Measurements from ENCODE around the gene MYOM1.
A peak's percentile ranks its signal among the peaks of the same experiment; 100 is the strongest.

Gene MYOM1

DNA sequence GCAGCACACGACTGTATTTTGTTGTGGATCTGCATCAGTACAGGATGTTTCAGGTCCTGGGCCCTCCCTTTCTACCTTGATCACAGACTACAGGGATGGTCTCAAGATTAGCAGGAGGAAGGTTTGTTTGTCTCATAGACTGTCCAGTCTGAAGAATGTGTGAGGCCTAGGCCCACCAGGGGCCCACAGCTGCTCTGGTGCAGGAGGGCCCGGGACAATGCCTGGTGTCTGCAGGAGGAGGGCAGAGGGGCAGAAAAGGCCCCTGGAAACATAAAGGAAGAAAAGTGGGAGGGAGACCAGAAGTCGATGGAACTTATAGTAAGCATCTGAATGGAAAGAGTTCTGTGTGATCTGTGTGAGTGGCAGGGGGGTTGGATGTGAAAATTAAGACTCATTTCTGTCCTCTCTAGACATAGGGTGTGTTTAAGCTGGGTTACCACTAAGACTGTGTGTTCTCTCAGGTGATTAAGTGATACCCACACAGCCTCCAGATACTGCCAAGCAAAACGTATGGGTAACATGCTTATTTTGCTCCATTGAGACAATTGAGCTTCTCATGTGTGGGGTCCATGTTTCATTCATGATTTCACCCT, 173.5 kb downstream of the MYOM1 start:
- Histone ChIP-seq H3K36me3 (ENCODE audit: insufficient read depth, low read length) (no peaks in the 10 kb centered on the region), H3K4me3 (ENCODE audit: low read depth in 1 of 2, low read length in 2 of 2) (no peak overlapping the region), H3K4me1 (ENCODE audit: insufficient read depth, low read length) (no peaks in the 10 kb centered on the region), H3K9me3 (ENCODE audit: low read length) (no peaks in the 10 kb centered on the region), H3K9ac (ENCODE audit: low read length) (no peak overlapping the region), H3K27ac (ENCODE audit: low read depth, low read length) (no peak overlapping the region), H3K27me3 (ENCODE audit: control insufficient read depth in 1 of 2, insufficient read depth in 2 of 2, low read length in 2 of 2) (no peaks in the 10 kb centered on the region)

DNA sequence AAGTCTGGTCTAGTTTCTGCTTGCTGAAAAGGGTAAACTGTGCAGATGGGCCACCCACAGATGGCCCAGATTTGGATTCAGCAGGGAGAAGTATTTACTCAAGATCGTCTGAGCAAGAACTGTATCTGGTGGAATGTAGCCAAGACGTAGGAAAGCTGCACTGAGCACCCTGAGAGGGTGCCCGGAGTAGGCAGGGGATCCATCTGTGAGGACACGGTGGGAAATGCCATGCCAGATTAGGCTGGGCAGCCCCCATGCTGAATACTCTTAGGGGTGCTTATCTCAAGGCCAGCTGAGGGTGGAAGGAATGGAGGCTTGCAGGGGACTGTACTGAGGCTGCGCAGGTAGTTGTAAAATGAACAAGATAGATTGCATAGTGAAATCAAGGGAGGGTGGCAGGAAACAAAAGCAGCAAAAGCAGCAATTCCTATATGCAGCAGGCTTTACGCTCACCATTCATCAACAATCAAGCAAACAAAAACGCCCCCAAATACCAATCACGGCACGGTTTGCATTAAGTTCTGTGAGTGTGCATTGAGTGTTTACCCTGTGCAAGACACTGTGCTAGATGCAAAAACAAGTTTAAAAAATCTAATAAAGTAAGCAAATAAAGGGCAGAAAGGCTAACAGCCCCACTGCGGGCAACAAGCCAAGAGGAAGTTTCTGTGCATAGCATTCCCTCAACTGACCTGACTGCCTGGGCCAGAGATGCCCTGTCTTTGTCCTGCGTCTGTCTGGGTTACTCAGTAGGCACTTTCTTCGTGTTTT, 174.7 kb downstream of the MYOM1 start:
- no peaks in the 10 kb centered on the region for H3K4me1 ChIP-seq (ENCODE audit: insufficient read depth, low read length)
- no peak overlapping the region for H3K9ac ChIP-seq (ENCODE audit: low read length)
- H3K27ac ChIP-seq (ENCODE audit: low read depth, low read length), result no peak overlapping the region
- H3K27me3 ChIP-seq (ENCODE audit: control insufficient read depth in 1 of 2, insufficient read depth in 2 of 2, low read length in 2 of 2), result no peaks in the 10 kb centered on the region
- no peaks in the 10 kb centered on the region for H3K36me3 ChIP-seq (ENCODE audit: insufficient read depth, low read length)
- H3K9me3 ChIP-seq (ENCODE audit: low read length), result no peaks in the 10 kb centered on the region
- H3K4me3 ChIP-seq (ENCODE audit: low read depth in 1 of 2, low read length in 2 of 2), result no peak overlapping the region

DNA sequence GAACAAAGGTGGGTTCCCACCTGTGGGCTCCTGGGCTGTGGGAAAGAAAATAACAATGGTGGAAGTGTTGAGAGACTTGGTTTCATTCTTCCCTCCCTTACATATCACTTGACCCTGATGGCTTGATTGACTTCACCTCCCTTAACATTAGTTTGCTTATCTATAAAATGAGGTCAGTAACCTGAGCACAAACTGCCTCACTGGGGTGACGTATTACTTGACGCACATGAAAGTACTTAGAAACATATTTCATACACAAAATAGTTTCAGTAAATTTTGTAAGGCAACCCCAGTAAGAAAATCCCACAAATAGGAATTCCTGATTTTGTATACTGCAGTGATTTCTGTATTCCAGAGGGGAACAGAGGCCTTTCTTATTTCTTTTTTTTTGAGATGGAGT, 177.4 kb downstream of the MYOM1 start:
- Histone ChIP-seq H3K9me3 (ENCODE audit: low read length) (no peaks in the 10 kb centered on the region), H3K4me1 (ENCODE audit: insufficient read depth, low read length) (no peaks in the 10 kb centered on the region), H3K27ac (ENCODE audit: low read depth, low read length) (no peak overlapping the region)

DNA sequence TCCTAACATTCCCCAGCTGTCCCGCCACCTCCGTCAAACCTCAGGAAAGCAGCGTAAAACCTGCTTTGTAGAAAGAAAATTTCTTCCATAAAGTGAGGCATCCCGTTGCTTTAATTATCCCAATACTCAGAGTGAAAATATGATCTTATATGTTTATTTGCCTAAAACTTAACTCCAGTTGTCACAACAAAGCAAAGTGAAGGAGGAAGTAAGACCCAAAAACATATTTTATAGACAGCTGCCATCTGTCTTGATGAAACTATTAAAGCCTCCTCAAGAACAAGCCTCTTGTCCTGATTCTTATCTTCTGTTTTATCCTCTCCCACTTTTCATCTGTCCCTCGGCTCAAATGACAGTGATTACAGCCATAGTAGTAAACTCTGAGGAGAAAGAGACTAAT, 177.9 kb downstream of the MYOM1 start:
- no peak overlapping the region for H3K4me3 ChIP-seq (ENCODE audit: low read depth in 1 of 2, low read length in 2 of 2)
- no peaks in the 10 kb centered on the region for H3K36me3 ChIP-seq (ENCODE audit: insufficient read depth, low read length)
- no peaks in the 10 kb centered on the region for H3K9me3 ChIP-seq (ENCODE audit: low read length)
- no peak overlapping the region for H3K9ac ChIP-seq (ENCODE audit: low read length)
- no peaks in the 10 kb centered on the region for H3K27me3 ChIP-seq (ENCODE audit: control insufficient read depth in 1 of 2, insufficient read depth in 2 of 2, low read length in 2 of 2)
- H3K4me1 ChIP-seq (ENCODE audit: insufficient read depth, low read length), result no peaks in the 10 kb centered on the region
- no peak overlapping the region for H3K27ac ChIP-seq (ENCODE audit: low read depth, low read length)

More for the DNA sequence above, 177.4 kb downstream of the MYOM1 start:
- H3K27me3 ChIP-seq (ENCODE audit: control insufficient read depth in 1 of 2, insufficient read depth in 2 of 2, low read length in 2 of 2), result no peaks in the 10 kb centered on the region
- H3K9ac ChIP-seq (ENCODE audit: low read length), result no peak overlapping the region
- H3K4me3 ChIP-seq (ENCODE audit: low read depth in 1 of 2, low read length in 2 of 2), result no peak overlapping the region
- H3K36me3 ChIP-seq (ENCODE audit: insufficient read depth, low read length), result no peaks in the 10 kb centered on the region

DNA sequence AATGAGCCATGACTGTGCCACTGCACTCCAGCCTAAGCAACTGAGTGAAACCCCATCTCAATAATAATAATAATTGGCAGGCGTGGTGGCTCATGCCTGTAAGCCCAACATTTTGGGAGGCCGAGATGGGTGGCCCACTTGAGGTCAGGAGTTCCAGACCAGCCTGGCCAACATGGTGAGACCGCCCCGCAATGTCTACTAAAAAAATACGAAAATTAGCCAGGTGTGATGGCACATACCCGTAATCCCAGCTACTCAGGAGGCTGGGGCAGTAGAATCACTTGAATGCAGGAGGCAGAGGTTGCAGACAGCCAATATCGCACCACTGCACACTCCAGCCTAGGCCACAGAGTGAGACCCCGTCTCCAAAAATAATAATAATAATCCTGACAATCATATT, 178.9 kb downstream of the MYOM1 start:
- Histone ChIP-seq H3K9me3 (ENCODE audit: low read length) (no peaks in the 10 kb centered on the region), H3K4me1 (ENCODE audit: insufficient read depth, low read length) (no peaks in the 10 kb centered on the region), H3K9ac (ENCODE audit: low read length) (no peak overlapping the region), H3K36me3 (ENCODE audit: insufficient read depth, low read length) (no peaks in the 10 kb centered on the region), H3K27me3 (ENCODE audit: control insufficient read depth in 1 of 2, insufficient read depth in 2 of 2, low read length in 2 of 2) (no peaks in the 10 kb centered on the region), H3K27ac (ENCODE audit: low read depth, low read length) (no peak overlapping the region), H3K4me3 (ENCODE audit: low read depth in 1 of 2, low read length in 2 of 2) (no peak overlapping the region)

DNA sequence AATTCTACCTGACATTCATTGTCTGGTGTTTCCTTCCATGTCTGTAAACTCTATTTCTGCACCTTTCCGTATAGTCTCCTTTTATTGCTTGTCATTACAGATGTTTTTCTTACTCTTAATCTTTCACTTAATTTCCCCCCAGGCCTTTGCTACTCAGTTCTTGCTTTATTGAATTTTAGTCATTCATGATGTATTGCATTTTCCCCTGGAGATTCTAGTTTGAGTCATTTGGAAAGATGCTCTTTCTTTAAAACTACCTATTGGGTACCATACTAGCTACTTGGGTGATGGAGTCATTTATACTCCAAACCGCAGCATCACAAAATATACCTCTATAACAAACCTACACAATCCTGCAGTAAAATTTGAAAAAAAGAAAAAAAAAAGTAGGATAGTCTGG, 179.6 kb downstream of the MYOM1 start:
- Histone ChIP-seq H3K27ac (ENCODE audit: low read depth, low read length) (no peak overlapping the region), H3K4me3 (ENCODE audit: low read depth in 1 of 2, low read length in 2 of 2) (no peak overlapping the region), H3K36me3 (ENCODE audit: insufficient read depth, low read length) (no peaks in the 10 kb centered on the region), H3K4me1 (ENCODE audit: insufficient read depth, low read length) (no peaks in the 10 kb centered on the region), H3K27me3 (ENCODE audit: control insufficient read depth in 1 of 2, insufficient read depth in 2 of 2, low read length in 2 of 2) (no peaks in the 10 kb centered on the region), H3K9ac (ENCODE audit: low read length) (no peak overlapping the region), H3K9me3 (ENCODE audit: low read length) (no peaks in the 10 kb centered on the region)

DNA sequence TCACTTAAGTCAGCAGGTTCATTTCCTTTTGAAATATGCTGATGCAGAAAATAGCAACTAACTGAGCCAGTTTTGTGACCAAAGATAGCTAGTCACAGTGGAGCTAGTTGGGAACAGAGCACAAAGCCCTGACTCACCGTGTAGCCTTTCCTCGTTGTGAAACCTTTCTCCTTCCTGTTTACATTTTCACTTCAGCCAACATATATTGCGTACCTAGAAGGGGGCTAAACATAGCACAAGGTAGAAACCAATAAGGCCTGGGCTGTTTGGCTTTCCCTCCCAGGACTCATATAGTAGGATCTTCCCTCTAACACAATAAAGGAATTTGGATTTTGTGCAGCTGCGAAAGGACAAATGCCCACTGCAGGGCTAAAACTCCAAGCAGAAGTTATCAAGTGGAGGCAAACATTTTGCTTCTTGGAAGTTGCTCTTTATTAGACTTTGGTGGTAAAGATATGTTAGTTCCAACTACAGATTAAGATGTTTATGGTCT, 182.3 kb downstream of the MYOM1 start:
- no peaks in the 10 kb centered on the region for H3K4me1 ChIP-seq (ENCODE audit: insufficient read depth, low read length)
- no peaks in the 10 kb centered on the region for H3K9me3 ChIP-seq (ENCODE audit: low read length)
- H3K9ac ChIP-seq (ENCODE audit: low read length), result no peak overlapping the region
- no peak overlapping the region for H3K27ac ChIP-seq (ENCODE audit: low read depth, low read length)
- H3K4me3 ChIP-seq (ENCODE audit: low read depth in 1 of 2, low read length in 2 of 2), result no peak overlapping the region
- H3K27me3 ChIP-seq (ENCODE audit: control insufficient read depth in 1 of 2, insufficient read depth in 2 of 2, low read length in 2 of 2), result no peaks in the 10 kb centered on the region
- H3K36me3 ChIP-seq (ENCODE audit: insufficient read depth, low read length), result no peaks in the 10 kb centered on the region

DNA sequence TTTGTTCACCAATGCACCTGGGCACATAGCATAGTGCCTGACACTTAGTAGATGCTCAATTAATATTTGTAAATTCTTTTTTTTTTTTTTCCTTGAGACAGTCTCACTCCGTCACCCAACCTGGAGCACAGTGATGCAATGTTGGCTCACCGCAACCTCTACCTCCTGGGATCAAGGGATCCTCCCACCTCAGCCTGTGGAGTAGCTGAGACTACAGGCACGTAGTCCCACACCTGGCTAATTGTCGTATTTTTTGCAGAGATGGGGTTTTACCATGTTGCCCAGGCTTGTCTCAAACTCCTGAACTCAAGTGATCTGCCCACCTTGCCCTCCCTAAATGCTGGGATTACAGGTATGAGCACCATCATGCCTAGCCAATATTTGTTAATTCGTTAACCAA, 183.7 kb downstream of the MYOM1 start:
- no peaks in the 10 kb centered on the region for H3K27me3 ChIP-seq (ENCODE audit: control insufficient read depth in 1 of 2, insufficient read depth in 2 of 2, low read length in 2 of 2)
- H3K9ac ChIP-seq (ENCODE audit: low read length), result no peak overlapping the region

DNA sequence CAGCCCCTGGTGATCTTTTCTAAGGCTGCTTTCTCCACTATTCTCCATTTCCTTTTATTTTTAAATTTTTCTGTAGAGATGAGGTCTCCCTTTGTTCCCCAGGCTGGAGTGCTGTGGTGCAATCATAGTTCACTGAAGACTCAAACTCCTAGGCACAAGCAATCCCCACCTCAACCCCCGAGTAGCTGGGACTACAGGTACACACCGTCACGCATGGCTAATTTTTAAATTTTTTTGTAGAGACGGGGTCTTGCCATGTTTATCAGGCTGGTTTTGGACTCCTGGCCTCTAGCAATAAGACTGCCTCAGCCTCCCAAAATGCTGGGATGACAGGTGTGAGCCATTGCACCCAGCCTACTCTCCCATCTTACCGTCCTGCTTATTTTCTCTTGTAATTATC, 184.1 kb downstream of the MYOM1 start:
- H3K27ac ChIP-seq (ENCODE audit: low read depth, low read length), result no peak overlapping the region
- no peaks in the 10 kb centered on the region for H3K9me3 ChIP-seq (ENCODE audit: low read length)
- H3K27me3 ChIP-seq (ENCODE audit: control insufficient read depth in 1 of 2, insufficient read depth in 2 of 2, low read length in 2 of 2), result no peaks in the 10 kb centered on the region
- no peak overlapping the region for H3K9ac ChIP-seq (ENCODE audit: low read length)
- no peaks in the 10 kb centered on the region for H3K36me3 ChIP-seq (ENCODE audit: insufficient read depth, low read length)
- H3K4me1 ChIP-seq (ENCODE audit: insufficient read depth, low read length), result no peaks in the 10 kb centered on the region
- no peak overlapping the region for H3K4me3 ChIP-seq (ENCODE audit: low read depth in 1 of 2, low read length in 2 of 2)

More for the DNA sequence above, 183.7 kb downstream of the MYOM1 start:
- Histone ChIP-seq H3K27ac (ENCODE audit: low read depth, low read length) (no peak overlapping the region), H3K4me3 (ENCODE audit: low read depth in 1 of 2, low read length in 2 of 2) (no peak overlapping the region), H3K9me3 (ENCODE audit: low read length) (no peaks in the 10 kb centered on the region), H3K36me3 (ENCODE audit: insufficient read depth, low read length) (no peaks in the 10 kb centered on the region), H3K4me1 (ENCODE audit: insufficient read depth, low read length) (no peaks in the 10 kb centered on the region)

DNA sequence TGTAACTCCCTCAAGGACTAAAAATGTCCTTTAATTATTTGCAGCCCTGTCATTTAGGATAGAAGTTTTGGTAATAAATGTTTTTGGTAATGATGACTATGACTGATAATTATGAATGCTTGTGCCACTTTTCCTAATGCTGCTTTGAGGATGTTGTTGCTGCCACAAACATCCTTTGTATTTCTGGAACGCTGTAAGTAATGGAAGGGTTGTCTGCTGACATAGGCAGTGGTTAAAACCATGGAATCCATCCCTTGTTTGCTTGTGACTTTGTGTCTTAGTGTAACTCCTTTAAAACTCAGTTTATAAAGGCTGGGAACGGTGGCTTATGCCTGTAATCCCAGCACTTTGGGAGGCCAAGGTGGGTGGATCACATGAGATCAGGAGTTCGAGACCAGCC, 187.0 kb downstream of the MYOM1 start:
- Histone ChIP-seq H3K27ac (ENCODE audit: low read depth, low read length) (no peak overlapping the region), H3K27me3 (ENCODE audit: control insufficient read depth in 1 of 2, insufficient read depth in 2 of 2, low read length in 2 of 2) (no peaks in the 10 kb centered on the region), H3K9ac (ENCODE audit: low read length) (no peak overlapping the region), H3K9me3 (ENCODE audit: low read length) (no peaks in the 10 kb centered on the region), H3K4me3 (ENCODE audit: low read depth in 1 of 2, low read length in 2 of 2) (no peak overlapping the region), H3K4me1 (ENCODE audit: insufficient read depth, low read length) (peaks cover 10% of the 10 kb centered on the region), H3K36me3 (ENCODE audit: insufficient read depth, low read length) (no peaks in the 10 kb centered on the region)

DNA sequence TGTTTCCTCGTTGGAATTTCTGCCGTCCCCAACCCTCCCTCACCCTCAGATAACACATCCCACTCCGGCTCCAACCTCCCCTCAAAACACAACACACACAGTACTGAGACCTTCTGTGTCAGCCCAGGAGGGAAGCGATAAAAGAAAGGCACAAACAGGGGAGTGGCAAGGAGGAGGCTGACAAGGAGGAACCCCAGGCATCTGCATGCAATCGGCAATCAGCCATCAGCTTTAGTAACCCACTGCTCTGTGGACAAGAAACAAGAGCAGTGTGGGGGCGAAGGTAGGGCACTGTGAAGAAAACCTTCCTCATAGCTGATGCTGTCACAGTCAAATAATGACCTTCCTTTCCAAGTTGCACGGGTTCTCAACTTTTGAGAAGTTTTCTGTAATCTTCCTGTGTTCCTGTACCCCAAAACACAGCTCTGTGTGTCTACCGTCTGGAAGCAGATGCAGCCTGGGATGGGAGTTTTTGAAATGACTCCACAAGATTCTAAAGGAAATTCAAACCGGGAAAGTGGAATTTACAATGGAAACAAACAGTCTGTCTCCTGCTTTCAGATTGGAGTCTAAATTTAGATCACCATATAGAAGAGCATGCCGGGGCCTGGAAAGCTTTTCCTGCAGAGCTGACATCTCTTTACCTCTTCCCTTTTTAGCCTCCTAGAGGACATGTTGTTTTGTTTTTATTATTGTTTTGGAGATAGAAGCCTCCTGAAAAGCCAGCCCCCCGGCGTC, 190.4 kb downstream of the MYOM1 start:
- Histone ChIP-seq H3K9ac (ENCODE audit: low read length) (no peak overlapping the region), H3K4me3 (ENCODE audit: low read depth in 1 of 2, low read length in 2 of 2) (no peak overlapping the region), H3K27ac (ENCODE audit: low read depth, low read length) (peak overlapping the region; percentile 36)

More for the DNA sequence above, 190.4 kb downstream of the MYOM1 start:
- H3K9me3 ChIP-seq (ENCODE audit: low read length), result no peaks in the 10 kb centered on the region
- peaks cover 13% of the 10 kb centered on the region for H3K4me1 ChIP-seq (ENCODE audit: insufficient read depth, low read length)
- H3K27me3 ChIP-seq (ENCODE audit: control insufficient read depth in 1 of 2, insufficient read depth in 2 of 2, low read length in 2 of 2), result no peaks in the 10 kb centered on the region
- H3K36me3 ChIP-seq (ENCODE audit: insufficient read depth, low read length), result no peaks in the 10 kb centered on the region

Measured in muscle layer of colon (tissue), 2 donors.